GM21515 (cell line): Measurements from ENCODE around the gene GRIK2.

Experiments used
- ATAC-seq: cut with Tn5 transposase; IDR thresholded peaks from one replicate; pipeline ENCODE4 v1.9.1; 2021; ENCODE audit not compliant: unreplicated experiment

The GRIK2 gene

GRCh38 chr6:101851911-101852310 lies 458.4 kb downstream of the GRIK2 start:
- no peak for ATAC-seq

DNA sequence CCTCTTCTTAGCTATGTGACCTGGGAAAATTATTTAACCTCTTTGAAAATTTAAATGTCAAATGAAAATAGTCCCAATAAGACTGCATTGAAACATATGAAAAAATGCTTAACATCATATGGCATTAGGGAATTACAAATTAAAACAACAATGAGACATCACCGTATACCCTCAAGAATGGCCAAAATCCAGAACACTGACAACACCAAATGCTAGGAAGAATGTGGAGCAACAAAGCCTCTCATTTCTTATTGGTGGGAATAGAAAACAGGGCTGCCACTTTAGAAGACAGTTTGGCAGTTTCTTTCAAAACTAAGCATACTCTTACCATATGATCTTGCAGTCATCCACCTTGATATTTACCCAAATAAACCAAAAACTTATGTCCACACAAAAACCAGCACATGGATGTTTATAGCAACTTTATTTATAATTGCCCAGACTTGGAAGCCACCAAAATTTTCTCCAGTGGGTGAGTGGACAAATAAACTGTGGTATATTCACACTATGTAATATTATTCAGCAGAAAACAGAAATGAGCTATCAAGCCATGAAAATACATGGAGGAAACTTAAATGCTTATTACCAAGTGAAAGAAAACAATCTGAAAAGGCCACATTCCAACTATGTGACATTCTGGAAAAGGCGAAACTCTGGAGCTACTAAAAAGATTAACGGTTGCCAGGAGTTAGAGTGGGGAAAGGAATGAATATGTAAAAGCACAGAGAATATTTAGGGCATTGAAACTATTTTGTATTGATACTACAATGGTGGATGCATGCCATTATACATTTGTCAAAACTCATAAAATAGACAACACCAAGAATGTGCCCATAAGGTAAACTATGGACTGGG lies 459.9 kb downstream of the GRIK2 start:
- ATAC-seq = no peak

- ATAC-seq = no peak
Observed at GRCh38 chr6:101876431-101876830, 482.9 kb downstream of the GRIK2 start.

GRCh38 chr6:101878554-101879276 lies 485.2 kb downstream of the GRIK2 start:
- ATAC-seq = no peak

- ATAC-seq = no peak
Observed at GRCh38 chr6:101879782-101880181, 486.3 kb downstream of the GRIK2 start.

- ATAC-seq = no peak
Observed at GRCh38 chr6:101883505-101883904, 490.0 kb downstream of the GRIK2 start.

GRCh38 chr6:101887532-101887931 lies 494.0 kb downstream of the GRIK2 start:
- no peak for ATAC-seq

DNA sequence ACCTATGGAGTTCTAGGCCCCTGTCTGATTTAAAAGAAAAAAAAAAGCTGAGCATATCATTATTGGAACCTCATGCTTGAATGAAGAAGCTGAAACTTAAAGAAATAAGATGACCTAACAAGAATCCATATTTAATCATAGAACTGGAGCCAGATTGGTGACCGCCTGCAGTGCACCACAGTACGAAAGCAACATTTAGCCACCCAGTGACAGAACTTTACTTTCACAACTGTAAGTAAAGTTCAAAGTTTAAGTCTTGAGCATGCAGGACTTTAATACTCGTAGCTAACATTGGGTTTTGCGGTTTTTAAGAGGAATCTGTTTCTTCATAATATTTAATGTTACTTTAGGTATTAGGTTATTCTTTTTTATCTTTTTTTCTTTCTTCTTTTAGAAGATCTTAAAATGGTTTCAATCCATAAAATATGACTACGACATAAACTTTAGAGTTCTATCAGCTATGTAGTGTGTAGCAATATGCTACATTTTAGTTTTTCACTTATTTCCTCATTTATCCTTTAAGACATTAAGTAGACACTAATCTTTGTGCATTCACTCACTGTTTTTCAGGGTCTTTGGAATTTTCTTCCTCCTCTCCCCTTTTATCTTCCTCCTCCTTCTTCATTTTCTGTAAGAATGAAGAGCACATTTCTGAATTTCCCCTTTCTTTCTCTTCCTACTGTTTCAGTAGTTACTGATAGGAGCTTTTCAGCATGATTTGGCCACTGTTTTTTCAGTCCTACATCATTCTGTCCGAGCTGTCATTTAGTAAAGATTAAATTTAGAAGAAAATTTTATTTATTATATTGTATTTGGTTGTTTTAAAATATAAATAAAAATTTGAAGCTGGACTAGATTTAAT lies 514.1 kb downstream of the GRIK2 start:
- no peak for ATAC-seq

DNA sequence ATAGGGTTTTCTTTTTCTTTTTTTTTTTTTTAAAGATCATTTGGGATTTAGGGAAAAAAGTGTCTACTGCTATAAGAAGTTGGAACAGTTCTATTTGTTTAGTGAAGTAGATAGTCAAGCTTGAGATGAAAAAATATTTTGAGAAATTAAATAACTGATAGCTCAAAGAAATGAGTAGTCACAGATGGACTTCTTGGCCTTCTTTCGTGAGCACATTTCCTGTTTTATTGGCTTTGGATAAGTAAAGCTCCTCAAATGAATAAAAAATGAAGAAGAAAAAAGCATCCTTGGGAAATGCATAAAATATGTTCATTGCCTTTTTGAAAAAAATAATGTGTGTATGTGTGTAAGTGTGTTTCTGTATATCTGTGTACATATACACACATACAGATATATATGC lies 515.9 kb downstream of the GRIK2 start:
- no peak for ATAC-seq

GRCh38 chr6:101912311-101912710 lies 518.8 kb downstream of the GRIK2 start:
- ATAC-seq = no peak

GRCh38 chr6:101918471-101918870 lies 525.0 kb downstream of the GRIK2 start:
- no peak for ATAC-seq

- no peak for ATAC-seq
Observed at GRCh38 chr6:101921829-101922450, 528.4 kb downstream of the GRIK2 start.

DNA sequence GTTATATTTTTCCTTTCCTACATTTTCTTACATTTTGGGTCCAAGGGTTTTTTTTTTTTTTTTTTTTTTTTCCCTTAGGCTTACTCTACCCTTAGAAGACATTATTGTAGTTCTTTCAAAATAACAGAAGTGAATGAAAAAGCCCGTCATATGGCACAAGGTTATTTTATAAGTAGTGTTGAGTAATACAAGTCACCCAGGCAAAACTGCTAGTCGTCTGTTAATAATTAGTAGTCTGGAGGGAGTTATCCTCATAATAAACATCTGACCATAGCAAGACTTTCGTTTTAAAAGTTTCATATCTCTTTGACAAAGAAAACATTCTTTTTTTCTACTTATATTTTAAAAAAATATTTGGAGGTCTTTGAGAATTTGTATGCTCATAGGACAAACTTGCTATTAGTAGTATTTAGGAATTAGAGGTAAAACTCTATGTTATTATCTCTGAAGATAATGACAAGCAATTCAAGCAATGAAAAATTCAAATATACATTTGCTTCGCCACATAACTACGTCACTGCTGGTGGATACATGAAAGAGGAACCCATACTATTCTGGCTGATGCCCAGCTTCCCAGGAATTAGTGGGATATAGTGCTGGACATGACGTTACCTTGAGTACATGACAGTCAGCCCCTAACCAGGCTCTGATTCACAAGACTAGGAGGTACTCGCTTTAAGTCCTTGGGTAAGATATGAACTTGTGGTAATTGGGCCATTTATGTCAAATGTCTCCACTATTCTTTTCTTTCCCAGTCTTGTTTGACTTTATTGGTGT lies 532.8 kb downstream of the GRIK2 start:
- ATAC-seq = no peak

DNA sequence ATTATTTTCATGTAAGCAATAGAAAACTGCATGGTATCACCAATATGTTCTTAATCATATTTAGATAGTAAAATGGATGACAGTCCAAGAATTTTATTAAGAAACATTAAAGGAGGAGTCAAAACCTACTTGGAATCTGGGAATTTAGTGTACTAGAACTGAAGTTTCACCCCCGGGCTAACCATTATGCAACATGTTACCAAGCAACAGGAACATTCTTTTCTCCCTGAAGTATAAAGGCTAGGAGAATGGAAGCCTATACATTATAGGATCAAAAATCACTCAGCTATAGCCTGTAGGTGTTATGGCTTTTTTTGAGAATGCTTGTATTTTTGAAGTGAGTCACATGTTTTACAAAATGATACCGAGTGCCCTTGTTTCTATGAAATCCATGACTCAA lies 538.3 kb downstream of the GRIK2 start:
- ATAC-seq = no peak

GRCh38 chr6:101932704-101933103 lies 539.2 kb downstream of the GRIK2 start:
- no peak for ATAC-seq

- ATAC-seq = no peak
Observed at GRCh38 chr6:101935732-101936131, 542.2 kb downstream of the GRIK2 start.

- ATAC-seq = no peak
Observed at GRCh38 chr6:101936516-101936915, 543.0 kb downstream of the GRIK2 start.

GRCh38 chr6:101937108-101937507 lies 543.6 kb downstream of the GRIK2 start:
- no peak for ATAC-seq

GRCh38 chr6:101940391-101940790 lies 546.9 kb downstream of the GRIK2 start:
- ATAC-seq = no peak

GRCh38 chr6:101956961-101957360 lies 563.5 kb downstream of the GRIK2 start:
- ATAC-seq = no peak
